ENCODE results near the gene MYO5B. TPM values are rescaled to one million over a fixed set of nuclear protein-coding genes. Genes with fewer than 3 reads are reported as not detected.

The MYO5B gene
- total RNA-seq, 1 experiment from 2014 or later: 56.7 TPM

DNA sequence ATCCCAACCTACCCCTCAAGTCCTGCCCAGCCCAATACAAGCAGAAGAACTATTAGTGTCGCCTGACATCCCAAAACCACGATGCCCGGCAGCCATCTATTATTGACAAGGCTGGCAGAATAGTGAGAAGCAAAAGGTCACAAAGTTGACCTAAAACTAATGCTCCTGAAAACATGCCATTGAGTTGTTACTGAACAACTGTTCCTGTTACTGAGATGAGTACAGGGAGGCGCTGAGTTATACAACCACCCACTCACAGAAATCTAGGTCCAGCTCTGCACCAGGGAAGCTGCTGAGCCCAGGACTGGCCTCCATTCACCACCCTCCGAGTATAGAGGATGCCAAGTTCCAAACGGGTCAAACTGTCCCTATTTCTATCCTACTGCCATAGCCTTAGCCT lies 201.6 kb downstream of the MYO5B start:
- TF ChIP-seq CTCF (IDR thresholded peaks at IDR 0.05; ENCODE audit: unreplicated experiment): no peak
- no peaks in the 10 kb centered on the region for H3K27me3 Mint-ChIP-seq (ENCODE audit: unreplicated experiment)
- intact Hi-C loops (cut with micrococcal nuclease; ENCODE audit: unreplicated experiment): no loop called here
- CTCF ChIA-PET: no interaction called here
- no peak overlapping the region for H3K27ac Mint-ChIP-seq (ENCODE audit: unreplicated experiment)
- peaks cover 9% of the 10 kb centered on the region for H3K4me1 Mint-ChIP-seq (ENCODE audit: low read depth, unreplicated experiment)
- no peak overlapping the region for H3K4me3 Mint-ChIP-seq (ENCODE audit: low read depth, unreplicated experiment)
- H3K36me3 Mint-ChIP-seq (ENCODE audit: insufficient read depth, unreplicated experiment): no peaks in the 10 kb centered on the region
- no TSS peak for BruUV-seq (replicated peaks)
- no peaks in the 10 kb centered on the region for H3K9me3 Mint-ChIP-seq (ENCODE audit: low read depth, unreplicated experiment)
- DNase-seq: no peak

GRCh38 chr18:49988733-49989132 lies 206.2 kb downstream of the MYO5B start:
- TF ChIP-seq CTCF (IDR thresholded peaks at IDR 0.05; ENCODE audit: unreplicated experiment): no peak
- no peaks in the 10 kb centered on the region for H3K27me3 Mint-ChIP-seq (ENCODE audit: unreplicated experiment)
- CTCF ChIA-PET: no interaction called here
- no peaks in the 10 kb centered on the region for H3K4me1 Mint-ChIP-seq (ENCODE audit: low read depth, unreplicated experiment)
- intact Hi-C loops (cut with micrococcal nuclease; ENCODE audit: unreplicated experiment): no loop called here
- no TSS peak for BruUV-seq (replicated peaks)
- DNase-seq: no peak
- no peaks in the 10 kb centered on the region for H3K9me3 Mint-ChIP-seq (ENCODE audit: low read depth, unreplicated experiment)
- H3K36me3 Mint-ChIP-seq (ENCODE audit: insufficient read depth, unreplicated experiment): no peaks in the 10 kb centered on the region
- no peak overlapping the region for H3K27ac Mint-ChIP-seq (ENCODE audit: unreplicated experiment)
- no peak overlapping the region for H3K4me3 Mint-ChIP-seq (ENCODE audit: low read depth, unreplicated experiment)

- no peaks in the 10 kb centered on the region for H3K27me3 Mint-ChIP-seq (ENCODE audit: unreplicated experiment)
- no peak for DNase-seq
- no peak overlapping the region for H3K27ac Mint-ChIP-seq (ENCODE audit: unreplicated experiment)
- no peaks in the 10 kb centered on the region for H3K36me3 Mint-ChIP-seq (ENCODE audit: insufficient read depth, unreplicated experiment)
- intact Hi-C loops (cut with micrococcal nuclease; ENCODE audit: unreplicated experiment): no loop called here
- CTCF ChIA-PET: no interaction called here
- H3K4me3 Mint-ChIP-seq (ENCODE audit: low read depth, unreplicated experiment): no peak overlapping the region
- H3K4me1 Mint-ChIP-seq (ENCODE audit: low read depth, unreplicated experiment): no peaks in the 10 kb centered on the region
- no peak for TF ChIP-seq CTCF (IDR thresholded peaks at IDR 0.05; ENCODE audit: unreplicated experiment)
- H3K9me3 Mint-ChIP-seq (ENCODE audit: low read depth, unreplicated experiment): no peaks in the 10 kb centered on the region
- TSS peak; percentile 15 for BruUV-seq (replicated peaks)
Observed at GRCh38 chr18:49988101-49988500, 206.8 kb downstream of the MYO5B start.

- no peaks in the 10 kb centered on the region for H3K4me1 Mint-ChIP-seq (ENCODE audit: low read depth, unreplicated experiment)
- intact Hi-C loops (cut with micrococcal nuclease; ENCODE audit: unreplicated experiment): no loop called here
- no peaks in the 10 kb centered on the region for H3K27me3 Mint-ChIP-seq (ENCODE audit: unreplicated experiment)
- no peak for TF ChIP-seq CTCF (IDR thresholded peaks at IDR 0.05; ENCODE audit: unreplicated experiment)
- H3K27ac Mint-ChIP-seq (ENCODE audit: unreplicated experiment): no peak overlapping the region
- no TSS peak for BruUV-seq (replicated peaks)
- no peaks in the 10 kb centered on the region for H3K36me3 Mint-ChIP-seq (ENCODE audit: insufficient read depth, unreplicated experiment)
- no peaks in the 10 kb centered on the region for H3K9me3 Mint-ChIP-seq (ENCODE audit: low read depth, unreplicated experiment)
- no peak overlapping the region for H3K4me3 Mint-ChIP-seq (ENCODE audit: low read depth, unreplicated experiment)
- no peak for DNase-seq
- CTCF ChIA-PET: no interaction called here
Observed at GRCh38 chr18:49985236-49985635, 209.7 kb downstream of the MYO5B start.
